Keratinocyte (primary cell): ENCODE data around the gene NPR1. TPM values are rescaled to one million over a fixed set of nuclear protein-coding genes. Genes with fewer than 3 reads are reported as not detected.

Experiments
- DNase-seq: peaks from one replicate; pipeline ENCODE4 v3.0.0-alpha.2; 2011; ENCODE audit warnings: low read depth, missing footprints, low spot score
- FAIRE-seq: peaks from 2 replicates; lab custom pipeline; 2011; peaks lifted over from hg19 to GRCh38; lab: Jason Lieb, UNC
- H2AFZ ChIP-seq: 2 replicates; pipeline ENCODE4 v1.6.0; 2012; ENCODE audit warnings: low read length, control low read depth, inconsistent platforms; ENCODE audit not compliant: control insufficient read depth
- H3K27ac ChIP-seq: 2 replicates; pipeline ENCODE4 v1.5.1; 2011; ENCODE audit warnings: low read length; ENCODE audit not compliant: control insufficient read depth, insufficient read depth
- H3K27me3 ChIP-seq: 3 replicates; pipeline ENCODE4 v1.6.0; 2011; ENCODE audit warnings: low read length; ENCODE audit not compliant: control insufficient read depth, insufficient read depth; ENCODE audit errors: extremely low read depth
- H3K36me3 ChIP-seq, 2 experiments: 2 replicates in 1 of 2; 3 replicates in 1 of 2; pipeline ENCODE4 v1.5.1; 2011; ENCODE audit warnings: low read length in 2 of 2, mild to moderate bottlenecking in 1 of 2; ENCODE audit not compliant: control insufficient read depth in 2 of 2, insufficient read depth in 2 of 2; ENCODE audit errors: extremely low read depth in 1 of 2
- H3K4me1 ChIP-seq: 3 replicates; pipeline ENCODE4 v1.5.1; 2011; ENCODE audit warnings: low read length; ENCODE audit not compliant: control insufficient read depth, insufficient read depth; ENCODE audit errors: extremely low read depth
- H3K4me2 ChIP-seq: 3 replicates; pipeline ENCODE4 v1.6.0; 2011; ENCODE audit warnings: low read depth, low read length; ENCODE audit not compliant: control insufficient read depth, insufficient read depth; ENCODE audit errors: extremely low read depth
- H3K4me3 ChIP-seq, 3 experiments: fragments of 200-600 bp in 1 of 3; sonication (generic) in 1 of 3; 2 replicates in 2 of 3; 3 replicates in 1 of 3; pipeline ENCODE4 v1.5.1; 2011 to 2016; ENCODE audit warnings: low read length in 3 of 3, mild to moderate bottlenecking in 3 of 3, control low read depth in 2 of 3, inconsistent platforms in 1 of 3, low read depth in 1 of 3, mixed read lengths in 1 of 3, mixed run types in 1 of 3, moderate library complexity in 1 of 3; ENCODE audit not compliant: control insufficient read depth in 2 of 3, insufficient read depth in 2 of 3; ENCODE audit errors: extremely low read depth in 1 of 3
- H3K79me2 ChIP-seq: 2 replicates; pipeline ENCODE4 v1.6.0; 2012; ENCODE audit warnings: low read length; ENCODE audit not compliant: control insufficient read depth, insufficient read depth
- H3K9ac ChIP-seq: 3 replicates; pipeline ENCODE4 v1.6.0; 2011; ENCODE audit warnings: low read length; ENCODE audit not compliant: control insufficient read depth, insufficient read depth; ENCODE audit errors: extremely low read depth
- H3K9me1 ChIP-seq: 3 replicates; pipeline ENCODE4 v1.6.0; 2011; ENCODE audit warnings: low read length; ENCODE audit not compliant: control insufficient read depth, insufficient read depth; ENCODE audit errors: extremely low read depth
- H3K9me3 ChIP-seq: 2 replicates; pipeline ENCODE4 v1.5.1; 2012; ENCODE audit warnings: low read depth, low read length; ENCODE audit not compliant: control insufficient read depth
- H4K20me1 ChIP-seq: 3 replicates; pipeline ENCODE4 v1.6.0; 2011; ENCODE audit warnings: low read length; ENCODE audit not compliant: control insufficient read depth, insufficient read depth; ENCODE audit errors: extremely low read depth
- EZH2 ChIP-seq: IDR thresholded peaks from one replicate; pipeline ENCODE4 v1.6.1; 2012; ENCODE audit warnings: inconsistent platforms, mild to moderate bottlenecking, low read length, moderate library complexity
- dilution Hi-C: fragments of 300-500 bp; cut with MboI; formaldehyde crosslinking; loops from one replicate; pipeline ENCODE4 v1.7.0; 2020; ENCODE audit warnings: low sequenced_read_pairs; ENCODE audit not compliant: extremely low pct_ligation_motif_present
- polyA plus RNA-seq, 5 experiments: library from polyadenylated mRNA; depleted of rRNA in 3 of 5; stranded (reverse) in 3 of 5; stranded (forward) in 1 of 5; unstranded in 1 of 5; fragments of >200 nt; gene quantifications; 1 replicate in 1 of 5; 2 replicates in 3 of 5; 3 replicates in 1 of 5; pipeline versions ENCODE4 v1.2.1 to v1.2.3, GENCODE V29; 2011 to 2012; ENCODE audit warnings: missing spikeins in 2 of 5, low read depth in 1 of 5, low replicate concordance in 1 of 5
- TF ChIP-seq, protein P1 (sequence below), 3 experiments: IDR thresholded peaks in 1 of 3; conservative IDR thresholded peaks in 1 of 3; optimal IDR thresholded peaks in 1 of 3; 2 replicates in 2 of 3; 3 replicates in 1 of 3; pipeline versions ENCODE3 to v1.5.1; 2011; ENCODE audit warnings: low read length in 3 of 3, mild to moderate bottlenecking in 3 of 3, moderate library complexity in 2 of 3, control low read depth in 1 of 3, inconsistent platforms in 1 of 3; ENCODE audit not compliant: insufficient read depth in 2 of 3; ENCODE audit errors: extremely low read depth in 1 of 3

The NPR1 gene
- polyA plus RNA-seq, 1 donor (not counting 4 experiments of a cell fraction or from before 2014, with no cell fraction given): not detected

DNA sequence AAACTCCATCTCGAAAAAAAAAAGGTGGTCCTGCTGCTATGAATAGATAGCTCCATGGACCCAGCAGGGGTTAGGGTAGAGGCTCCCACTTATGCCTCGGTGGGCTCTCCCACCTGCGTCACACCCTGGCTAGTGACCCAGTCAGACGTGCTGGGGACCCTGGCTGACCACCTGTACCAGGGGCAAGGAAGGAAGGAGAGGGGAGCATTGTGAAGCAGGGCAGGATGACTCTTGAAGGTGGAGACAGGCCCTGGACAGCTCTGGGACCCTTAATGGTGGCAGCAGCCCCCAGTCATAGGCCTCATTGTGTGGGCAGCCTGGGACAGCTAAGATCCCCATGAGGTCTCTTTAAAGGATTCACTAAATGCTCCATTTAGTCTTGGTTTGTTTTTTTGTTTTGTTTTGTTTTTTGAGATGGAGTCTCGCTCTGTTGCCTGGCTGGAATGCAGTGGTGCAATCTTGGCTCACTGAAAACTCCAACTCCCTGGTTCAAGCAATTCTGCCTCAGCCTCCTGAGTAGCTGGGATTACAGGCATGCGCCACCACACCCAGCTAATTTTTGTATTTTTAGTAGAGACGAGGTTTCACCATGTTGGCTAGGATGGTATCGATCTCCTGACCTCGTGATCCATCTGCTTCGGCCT lies 30.4 kb upstream of the NPR1 start:
- Histone ChIP-seq H3K4me3 (no peak overlapping the region), H3K9ac (no peak overlapping the region), H3K9me1 (no peaks in the 10 kb centered on the region), H3K4me2 (no peak overlapping the region), H3K4me1 (peaks cover 7% of the 10 kb centered on the region), H3K27ac (no peak overlapping the region), H3K79me2 (peaks cover 1% of the 10 kb centered on the region), H3K27me3 (no peaks in the 10 kb centered on the region), H4K20me1 (no peaks in the 10 kb centered on the region), H3K9me3 (no peaks in the 10 kb centered on the region), H2AFZ (no peak overlapping the region), H3K36me3 (peaks cover 11 to 20% of the 10 kb centered on the region in 2 experiments)
- FAIRE-seq (no peak), DNase-seq (no peak)
- TF ChIP-seq EZH2: no peak
- TF ChIP-seq, protein P1, sequence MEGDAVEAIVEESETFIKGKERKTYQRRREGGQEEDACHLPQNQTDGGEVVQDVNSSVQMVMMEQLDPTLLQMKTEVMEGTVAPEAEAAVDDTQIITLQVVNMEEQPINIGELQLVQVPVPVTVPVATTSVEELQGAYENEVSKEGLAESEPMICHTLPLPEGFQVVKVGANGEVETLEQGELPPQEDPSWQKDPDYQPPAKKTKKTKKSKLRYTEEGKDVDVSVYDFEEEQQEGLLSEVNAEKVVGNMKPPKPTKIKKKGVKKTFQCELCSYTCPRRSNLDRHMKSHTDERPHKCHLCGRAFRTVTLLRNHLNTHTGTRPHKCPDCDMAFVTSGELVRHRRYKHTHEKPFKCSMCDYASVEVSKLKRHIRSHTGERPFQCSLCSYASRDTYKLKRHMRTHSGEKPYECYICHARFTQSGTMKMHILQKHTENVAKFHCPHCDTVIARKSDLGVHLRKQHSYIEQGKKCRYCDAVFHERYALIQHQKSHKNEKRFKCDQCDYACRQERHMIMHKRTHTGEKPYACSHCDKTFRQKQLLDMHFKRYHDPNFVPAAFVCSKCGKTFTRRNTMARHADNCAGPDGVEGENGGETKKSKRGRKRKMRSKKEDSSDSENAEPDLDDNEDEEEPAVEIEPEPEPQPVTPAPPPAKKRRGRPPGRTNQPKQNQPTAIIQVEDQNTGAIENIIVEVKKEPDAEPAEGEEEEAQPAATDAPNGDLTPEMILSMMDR (optimal IDR thresholded peaks at IDR 0.05 in 1 of 3, IDR thresholded peaks at IDR 0.05 in 1 of 3, conservative IDR thresholded peaks at IDR 0.05 in 1 of 3; ENCODE audit: extremely low read depth in 1 of 3, insufficient read depth in 2 of 3, low read length in 3 of 3): no peak
- dilution Hi-C loops: no loop called here

DNA sequence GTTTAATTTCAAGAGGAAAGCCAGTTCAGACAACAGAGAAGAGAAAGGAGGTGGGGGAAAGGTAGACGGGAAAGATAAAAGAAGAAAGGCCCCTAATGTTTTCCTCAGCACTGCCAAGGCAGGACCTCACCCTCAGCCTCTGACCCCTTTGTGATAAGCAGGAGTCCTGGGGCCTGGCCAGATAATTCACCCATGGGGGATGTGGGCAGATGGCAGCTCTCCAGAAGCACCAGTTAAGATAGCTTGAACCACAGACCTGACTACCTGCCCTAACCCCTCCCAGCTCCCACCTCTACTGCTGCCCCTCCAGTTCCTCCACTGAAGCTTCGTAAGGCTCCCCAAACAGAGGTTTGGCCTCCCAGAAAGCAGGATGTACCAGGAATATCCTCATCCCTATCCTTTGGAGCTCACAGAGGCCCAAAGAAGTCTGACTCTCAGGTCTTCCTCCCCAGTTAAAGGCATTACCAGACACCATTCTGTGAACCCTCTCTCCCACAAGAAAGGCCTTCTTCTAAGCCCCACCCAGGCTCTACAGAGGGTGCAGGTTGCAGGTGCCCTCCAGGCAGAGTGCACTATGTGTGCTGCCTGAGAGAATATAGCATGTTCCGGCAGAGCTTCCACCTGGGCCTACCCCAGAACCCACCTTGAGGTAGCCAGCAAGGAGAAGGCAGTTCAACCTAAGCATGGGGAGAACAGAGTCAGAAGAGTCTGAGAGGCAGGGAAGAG lies 29.2 kb upstream of the NPR1 start:
- H3K27me3 ChIP-seq: no peaks in the 10 kb centered on the region
- no peak overlapping the region for H3K4me3 ChIP-seq
- H3K9me1 ChIP-seq: no peaks in the 10 kb centered on the region
- dilution Hi-C loops: no loop called here
- no peak overlapping the region for H3K27ac ChIP-seq
- H2AFZ ChIP-seq: no peak overlapping the region
- DNase-seq (no peak), FAIRE-seq (no peak)
- H3K79me2 ChIP-seq: no peaks in the 10 kb centered on the region
- peaks cover 3 to 18% of the 10 kb centered on the region in 2 experiments for H3K36me3 ChIP-seq
- H3K4me1 ChIP-seq: peaks cover 8% of the 10 kb centered on the region
- TF ChIP-seq, protein P1 (optimal IDR thresholded peaks at IDR 0.05 in 1 of 3, IDR thresholded peaks at IDR 0.05 in 1 of 3, conservative IDR thresholded peaks at IDR 0.05 in 1 of 3; ENCODE audit: extremely low read depth in 1 of 3, insufficient read depth in 2 of 3, low read length in 3 of 3): no peak
- no peak for TF ChIP-seq EZH2
- H3K9ac ChIP-seq: no peak overlapping the region
- no peak overlapping the region for H3K4me2 ChIP-seq
- no peaks in the 10 kb centered on the region for H4K20me1 ChIP-seq
- no peaks in the 10 kb centered on the region for H3K9me3 ChIP-seq
